ENCODE data around the gene RUBCNL. TPM values are rescaled to one million over a fixed set of nuclear protein-coding genes. Genes with fewer than 3 reads are reported as not detected.

RUBCNL gene
- total RNA-seq, 1 experiment from 2014 or later, result 0.37 TPM

DNA sequence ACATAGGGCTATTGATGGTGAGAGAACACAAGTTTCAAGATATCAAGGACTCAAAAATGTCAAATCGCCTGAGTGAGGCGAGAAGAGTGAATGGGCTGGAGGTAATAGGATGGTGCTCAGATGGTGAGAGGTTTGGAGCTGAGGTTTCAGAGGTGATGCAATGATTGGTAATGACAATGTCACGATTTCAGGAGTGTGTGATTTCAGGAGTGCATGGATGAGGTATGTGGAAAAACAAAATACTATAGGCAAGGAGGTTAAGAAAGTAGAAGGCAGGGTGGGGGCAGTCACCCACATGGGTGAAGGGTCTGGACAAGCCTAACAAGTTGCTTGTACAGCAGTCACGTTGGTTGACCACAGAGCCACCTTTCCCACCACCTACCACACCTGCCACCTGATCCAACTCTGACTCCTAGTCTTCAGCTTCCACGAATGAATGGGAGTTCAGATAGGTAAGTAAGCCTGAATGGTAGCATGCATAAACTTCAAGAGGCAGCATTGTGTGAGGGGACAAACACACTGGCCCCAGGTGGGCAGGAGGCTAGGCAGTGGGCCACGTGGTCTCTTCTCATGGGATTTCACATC is 71.5 kb downstream of the RUBCNL start:
- H3K27ac ChIP-seq, result no peak overlapping the region
- H3F3A ChIP-seq (ENCODE audit: insufficient read depth, low read depth), result no peaks in the 10 kb centered on the region
- no peak overlapping the region for H3K4me3 ChIP-seq
- H3K4me1 ChIP-seq (replicated peaks; ENCODE audit: insufficient read depth), result no peaks in the 10 kb centered on the region
- TF ChIP-seq CTCF (conservative IDR thresholded peaks at IDR 0.05) (no peak), EZH2 (IDR thresholded peaks at IDR 0.05; ENCODE audit: low read depth) (no peak)
- POLR2A ChIA-PET (ENCODE audit: unreplicated experiment), result no interaction called here
- CTCF ChIA-PET, result no interaction called here
- no TSS peak for BruUV-seq (replicated peaks)
- no peak overlapping the region for H3K4me2 ChIP-seq
- no peaks in the 10 kb centered on the region for H3K9me2 ChIP-seq (ENCODE audit: insufficient read depth)
- intact Hi-C loops (cut with micrococcal nuclease; ENCODE audit: unreplicated experiment), result no loop called here
- H3K36me3 ChIP-seq (ENCODE audit: low read depth), result no peaks in the 10 kb centered on the region
- no peaks in the 10 kb centered on the region for H3K79me2 ChIP-seq (ENCODE audit: low read depth)
- 0 out of 2 replicates have a peak overlapping the region, but pooled peaks have one; percentile 8 for H2AFZ ChIP-seq
- no peaks in the 10 kb centered on the region; the same call in 1 of the 2 replicates for H3K27me3 ChIP-seq (ENCODE audit: insufficient read depth, low read depth)
- no peak for DNase-seq
- H3K9me3 ChIP-seq (ENCODE audit: insufficient read depth, low read depth), result no peaks in the 10 kb centered on the region
- no peaks in the 10 kb centered on the region for H4K20me1 ChIP-seq (ENCODE audit: insufficient read depth)

GRCh38 chr13:46315036-46315435 is 72.0 kb downstream of the RUBCNL start:
- H3K27me3 ChIP-seq (ENCODE audit: insufficient read depth, low read depth), result no peaks in the 10 kb centered on the region; the same call in 1 of the 2 replicates
- H3K4me2 ChIP-seq, result no peak overlapping the region
- DNase-seq, result no peak
- no peak overlapping the region for H3K4me3 ChIP-seq
- ChIA-PET POLR2A (ENCODE audit: unreplicated experiment) (no interaction called here), CTCF (no interaction called here)
- H3K4me1 ChIP-seq (replicated peaks; ENCODE audit: insufficient read depth), result no peaks in the 10 kb centered on the region
- H3K9me2 ChIP-seq (ENCODE audit: insufficient read depth), result no peaks in the 10 kb centered on the region
- no peaks in the 10 kb centered on the region for H3K79me2 ChIP-seq (ENCODE audit: low read depth)
- H2AFZ ChIP-seq, result no peak overlapping the region
- no peak overlapping the region for H3K27ac ChIP-seq
- no peaks in the 10 kb centered on the region for H4K20me1 ChIP-seq (ENCODE audit: insufficient read depth)
- intact Hi-C loops (cut with micrococcal nuclease; ENCODE audit: unreplicated experiment), result no loop called here
- BruUV-seq (replicated peaks), result no TSS peak
- no peak for TF ChIP-seq EZH2 (IDR thresholded peaks at IDR 0.05; ENCODE audit: low read depth)
- no peak for TF ChIP-seq CTCF (conservative IDR thresholded peaks at IDR 0.05)
- no peaks in the 10 kb centered on the region for H3F3A ChIP-seq (ENCODE audit: insufficient read depth, low read depth)
- H3K9me3 ChIP-seq (ENCODE audit: insufficient read depth, low read depth), result no peaks in the 10 kb centered on the region
- no peaks in the 10 kb centered on the region for H3K36me3 ChIP-seq (ENCODE audit: low read depth)

- H2AFZ ChIP-seq, result no peak overlapping the region
- H3K4me1 ChIP-seq (replicated peaks; ENCODE audit: insufficient read depth), result no peaks in the 10 kb centered on the region
- no peak for TF ChIP-seq EZH2 (IDR thresholded peaks at IDR 0.05; ENCODE audit: low read depth)
- no peak for TF ChIP-seq CTCF (conservative IDR thresholded peaks at IDR 0.05)
- H3F3A ChIP-seq (ENCODE audit: insufficient read depth, low read depth), result no peaks in the 10 kb centered on the region
- no peaks in the 10 kb centered on the region for H3K9me3 ChIP-seq (ENCODE audit: insufficient read depth, low read depth)
- no peak overlapping the region for H3K4me3 ChIP-seq
- H3K4me2 ChIP-seq, result no peak overlapping the region
- no peaks in the 10 kb centered on the region for H3K9me2 ChIP-seq (ENCODE audit: insufficient read depth)
- no TSS peak for BruUV-seq (replicated peaks)
- no peak overlapping the region for H3K27ac ChIP-seq
- H4K20me1 ChIP-seq (ENCODE audit: insufficient read depth), result no peaks in the 10 kb centered on the region
- DNase-seq, result no peak
- H3K27me3 ChIP-seq (ENCODE audit: insufficient read depth, low read depth), result no peaks in the 10 kb centered on the region; the same call in 1 of the 2 replicates
- no peaks in the 10 kb centered on the region for H3K79me2 ChIP-seq (ENCODE audit: low read depth)
- H3K36me3 ChIP-seq (ENCODE audit: low read depth), result no peaks in the 10 kb centered on the region
- CTCF ChIA-PET, result no interaction called here
- intact Hi-C loops (cut with micrococcal nuclease; ENCODE audit: unreplicated experiment), result no loop called here
- POLR2A ChIA-PET (ENCODE audit: unreplicated experiment), result no interaction called here
These were observed 72.5 kb downstream of the RUBCNL start for GRCh38 chr13:46314587-46314986.
